Pulmonary artery endothelial cell (primary cell): ENCODE results near the gene FBXW4. TPM values are rescaled to one million over a fixed set of nuclear protein-coding genes. Genes with fewer than 3 reads are reported as not detected.
"Not testable (repeated sequence)": the region's sequence is repeated elsewhere in the genome, so short reads cannot be mapped to it uniquely, and the experiment has no call there.

Source experiments
- DNase-seq: peaks from one replicate; pipeline ENCODE4 v3.0.0-alpha.2; 2011; ENCODE audit warnings: low read depth, low spot score
- total RNA-seq: library from RNA; depleted of rRNA; stranded (reverse); fragments of >200 nt; gene quantifications from 2 replicates; pipeline ENCODE4 v1.2.3, GENCODE V29; 2014

Gene FBXW4
- total RNA-seq, 1 donor from 2014 or later: 23.3 TPM

DNA sequence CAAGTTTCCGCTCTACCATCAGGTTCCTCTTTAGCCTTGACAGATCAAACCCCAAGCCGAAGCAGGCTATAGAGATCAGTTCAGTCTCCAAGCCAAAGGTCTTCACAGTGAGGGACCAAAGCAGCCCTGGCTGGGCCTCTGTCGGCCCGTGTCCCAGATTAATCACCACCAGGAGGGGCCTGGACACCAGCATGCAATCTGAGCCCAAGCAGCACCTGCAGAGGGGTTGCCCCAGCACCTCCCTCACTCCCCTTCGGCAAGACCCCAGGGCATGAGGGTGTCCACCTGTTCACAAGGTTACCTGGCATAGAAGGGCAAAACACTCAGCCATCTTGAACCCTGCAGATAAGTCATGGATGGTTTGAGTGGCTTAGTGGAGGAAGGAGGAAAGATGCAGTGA is 36.0 kb downstream of the FBXW4 start:
- DNase-seq: no peak

GRCh38 chr10:101656890-101657289 is 38.1 kb downstream of the FBXW4 start:
- no peak for DNase-seq

DNA sequence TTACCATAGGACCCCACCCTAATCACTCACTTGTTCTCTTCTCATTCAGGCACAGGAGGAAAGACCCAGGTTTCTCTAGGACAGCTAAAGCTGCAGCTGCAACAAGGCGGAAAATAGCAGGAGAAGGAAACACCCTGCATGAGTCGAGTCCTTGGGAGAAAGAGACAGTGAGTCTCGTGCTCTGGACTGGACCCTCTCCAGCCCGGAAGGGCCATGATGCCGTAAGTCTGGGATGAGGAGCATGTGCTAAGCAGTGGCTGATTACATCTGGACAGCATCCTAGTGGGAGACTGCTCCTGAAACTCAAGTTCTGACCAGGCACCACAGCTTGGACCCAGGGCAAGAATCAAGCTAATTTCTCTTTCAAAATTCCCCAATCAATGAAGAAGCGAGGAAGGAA is 39.4 kb downstream of the FBXW4 start:
- DNase-seq: no peak

DNA sequence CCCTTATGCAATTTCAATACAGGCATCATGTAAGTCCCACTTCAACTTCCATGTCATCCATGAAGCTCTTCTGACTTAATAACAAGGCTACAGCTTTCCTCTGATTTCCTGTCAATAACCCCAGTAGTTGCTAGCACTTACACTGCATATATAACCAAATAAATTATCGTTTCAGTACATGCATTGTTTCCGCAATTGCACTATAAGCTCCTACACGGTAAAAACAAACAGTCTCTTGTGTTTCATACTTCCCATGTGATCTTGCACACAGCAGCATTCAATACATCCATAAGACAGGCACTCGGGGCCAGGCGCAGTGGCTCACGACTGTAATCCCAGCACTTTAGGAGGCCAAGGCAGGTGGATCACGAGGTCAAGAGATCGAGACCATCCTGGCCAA is 41.4 kb downstream of the FBXW4 start:
- DNase-seq: no peak

GRCh38 chr10:101651336-101651735 is 43.6 kb downstream of the FBXW4 start:
- DNase-seq: no peak

DNA sequence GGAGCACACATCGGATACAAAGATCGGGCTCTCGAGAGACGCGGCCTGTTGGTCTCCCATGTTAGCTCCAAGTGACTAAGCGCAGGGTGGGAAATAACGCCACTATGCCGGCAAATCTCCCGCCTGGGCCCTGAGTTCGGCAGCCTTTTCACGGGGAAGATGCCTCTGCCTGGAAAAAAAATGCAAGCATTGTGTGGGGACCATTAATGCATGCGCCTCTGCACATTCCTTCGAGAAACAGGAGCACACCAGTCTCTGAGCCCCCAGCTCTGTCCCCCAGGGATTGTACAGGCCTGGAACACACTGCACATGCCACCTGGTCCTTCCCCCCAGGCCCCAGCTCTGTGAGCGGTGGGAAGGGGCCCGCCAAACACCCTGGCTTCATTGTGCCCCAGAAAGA is 44.1 kb downstream of the FBXW4 start:
- DNase-seq: no peak

GRCh38 chr10:101649525-101650085 is 45.4 kb downstream of the FBXW4 start:
- DNase-seq: no peak

DNA sequence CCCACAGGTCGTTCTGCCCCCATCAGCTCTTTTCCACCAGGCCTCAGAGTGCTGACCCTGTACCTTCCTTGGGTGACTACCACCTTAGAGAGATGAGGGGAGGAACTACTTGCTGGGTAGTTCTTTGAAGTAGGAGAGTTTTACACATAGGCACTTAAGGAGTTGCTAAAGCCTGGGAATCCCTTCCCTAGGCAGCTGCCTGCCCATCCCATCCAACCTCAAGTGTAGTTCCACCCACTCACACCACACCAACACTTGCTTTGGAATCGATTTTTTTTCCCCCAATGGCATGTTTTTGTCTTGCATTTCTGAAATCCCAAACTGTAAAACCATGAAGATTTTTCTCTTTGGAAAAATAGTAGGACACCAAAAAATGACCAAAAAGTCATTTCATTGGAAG is 47.7 kb downstream of the FBXW4 start:
- no peak for DNase-seq

GRCh38 chr10:101646364-101646763 is 48.6 kb downstream of the FBXW4 start:
- no peak for DNase-seq

- DNase-seq: no peak
Observed at GRCh38 chr10:101645659-101646058, 49.3 kb downstream of the FBXW4 start.

GRCh38 chr10:101644002-101644401 is 51.0 kb downstream of the FBXW4 start:
- DNase-seq: no peak

DNA sequence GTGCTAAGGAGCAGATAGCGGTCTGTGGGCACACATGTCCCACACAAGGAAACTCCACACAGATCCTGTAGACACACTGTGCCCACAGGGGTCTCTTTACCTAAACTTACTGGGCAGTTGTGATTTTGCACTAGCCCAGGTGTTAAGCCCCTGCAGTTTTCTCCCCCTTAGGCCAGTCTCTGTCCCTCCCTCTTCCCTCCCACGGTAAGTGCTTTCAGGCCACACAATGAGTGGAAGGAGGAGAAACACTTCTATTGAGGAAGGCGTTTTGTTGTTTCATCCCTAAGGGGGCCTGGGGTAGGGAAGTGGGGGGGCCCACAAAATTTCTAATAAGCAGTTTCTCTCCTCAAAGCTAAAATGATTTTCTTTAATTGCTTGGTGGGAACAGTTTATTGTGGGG is 51.4 kb downstream of the FBXW4 start:
- no peak for DNase-seq

DNA sequence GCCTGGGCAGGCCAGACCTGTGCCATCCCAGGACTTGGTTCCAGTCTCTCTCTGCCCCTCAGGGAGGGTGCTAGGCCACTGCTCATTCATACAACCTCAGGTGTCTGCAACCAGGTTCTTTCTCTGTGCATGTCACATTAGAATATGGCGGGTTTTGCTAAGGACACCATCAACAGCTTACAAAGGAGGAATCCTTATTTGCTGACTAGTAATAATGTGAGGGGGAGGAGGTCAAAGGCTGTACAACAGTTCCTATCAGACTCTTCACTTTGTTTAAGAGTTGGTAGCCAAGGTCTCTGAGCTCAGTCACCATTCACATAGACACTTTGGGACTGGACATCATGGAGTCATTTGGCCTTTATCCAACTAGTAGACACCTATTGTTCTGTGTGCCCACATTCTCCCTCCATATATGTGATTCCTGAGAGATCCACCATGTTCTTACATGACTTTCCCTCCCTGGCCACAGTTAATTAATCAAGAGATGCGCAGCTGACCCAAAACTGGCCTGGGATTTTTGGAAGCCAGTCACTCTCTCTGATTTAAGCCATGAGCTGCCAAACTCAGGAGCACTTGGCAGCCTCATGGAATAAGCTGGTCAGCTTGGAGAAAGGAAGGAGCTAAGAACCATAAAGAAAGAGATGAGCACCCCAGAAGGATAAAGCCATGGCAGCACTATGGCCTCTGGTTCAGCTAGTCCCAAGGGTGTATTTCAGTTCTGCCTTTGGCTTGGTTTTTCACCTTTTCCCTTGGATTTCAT is 55.6 kb downstream of the FBXW4 start:
- no peak for DNase-seq

- DNase-seq: not testable (repeated sequence)
Observed at GRCh38 chr10:101633510-101633909, 61.5 kb downstream of the FBXW4 start.

DNA sequence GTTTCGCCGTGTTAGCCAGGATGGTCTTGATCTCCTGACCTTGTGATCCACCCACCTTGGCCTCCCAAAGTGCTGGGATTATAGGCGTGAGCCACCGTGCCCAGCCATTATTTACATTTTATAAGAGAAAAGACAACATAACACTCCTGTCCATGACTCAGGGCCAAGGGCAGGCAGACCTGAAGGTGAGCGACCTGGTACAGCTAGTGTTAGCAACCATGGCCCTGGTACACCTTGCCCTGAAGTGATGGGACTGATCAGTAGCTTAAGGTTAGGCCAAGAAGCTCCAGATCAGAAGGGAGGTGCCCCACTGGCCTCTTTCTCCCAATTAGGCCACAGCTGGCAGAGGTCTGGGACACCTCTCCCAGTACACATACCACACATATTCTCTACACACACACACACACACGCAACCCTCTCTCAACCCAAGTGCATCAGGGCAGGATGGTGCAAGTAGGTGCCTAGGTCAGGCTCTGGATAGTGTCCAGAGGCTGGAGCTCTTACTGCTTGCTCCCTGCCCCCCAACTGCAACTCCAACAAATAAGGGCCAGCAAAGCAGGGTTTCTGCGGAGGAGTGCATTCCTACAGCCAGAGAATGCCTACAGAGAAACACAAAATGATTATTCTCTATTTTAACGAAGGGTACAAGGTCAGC is 63.0 kb downstream of the FBXW4 start:
- no peak for DNase-seq

GRCh38 chr10:101630633-101630920 is 64.4 kb downstream of the FBXW4 start:
- no peak for DNase-seq

- DNase-seq: no peak
Observed at GRCh38 chr10:101629837-101630632, 64.9 kb downstream of the FBXW4 start.

DNA sequence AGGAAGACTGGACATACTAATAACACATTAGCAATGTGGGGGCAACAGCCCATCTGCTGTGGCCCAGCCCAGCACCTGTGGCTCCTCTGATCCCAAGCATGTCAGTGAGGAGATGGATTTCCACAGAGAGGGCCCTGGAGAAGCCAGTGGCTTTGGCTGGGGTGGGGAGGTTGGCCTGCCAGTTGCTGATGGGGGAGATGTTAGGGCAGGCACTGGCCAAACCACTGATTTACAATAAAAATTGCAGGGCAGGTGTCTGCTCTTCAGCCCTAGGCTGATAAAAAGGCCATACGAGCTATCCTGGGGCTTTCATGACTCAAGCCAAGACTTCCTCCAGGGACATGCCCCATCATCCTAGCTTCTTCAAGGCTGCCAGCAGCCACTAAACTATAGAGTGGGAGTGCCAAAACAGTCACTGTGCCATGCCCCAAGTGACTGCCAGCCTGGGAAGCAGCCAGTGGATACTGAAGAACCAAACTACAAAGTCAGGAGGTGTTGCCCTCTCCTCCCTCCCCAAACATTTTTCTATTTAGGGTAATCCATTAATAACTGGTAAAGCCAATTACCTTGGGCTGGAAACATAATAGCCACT is 69.1 kb downstream of the FBXW4 start:
- DNase-seq: no peak

DNA sequence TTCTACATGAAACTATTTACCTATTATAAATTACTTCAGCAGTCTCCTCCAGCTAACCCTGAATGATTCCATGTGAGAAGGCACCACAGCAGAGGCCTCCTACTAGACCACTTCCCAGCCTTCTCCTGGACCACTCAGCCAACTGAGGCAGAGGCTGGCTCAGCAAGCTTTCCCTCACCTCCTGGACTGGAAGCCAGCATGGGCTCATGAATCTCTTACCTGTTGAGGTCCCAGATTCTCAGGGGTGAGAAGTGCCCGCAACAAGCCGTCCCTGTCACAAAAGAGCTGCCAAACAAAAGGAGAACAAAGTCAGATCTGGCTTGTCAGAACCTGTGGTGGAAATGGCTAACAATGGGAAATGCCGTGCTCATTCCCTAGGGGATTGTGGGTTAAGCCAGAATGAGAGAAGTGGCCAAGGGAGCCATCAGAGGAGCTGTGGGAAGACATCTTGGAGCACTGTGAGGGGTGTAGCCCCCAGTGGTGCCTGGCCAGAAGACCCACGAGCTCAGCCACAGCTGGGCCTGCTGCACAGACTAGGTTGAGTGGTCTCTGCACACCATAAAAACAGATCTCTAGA is 70.4 kb downstream of the FBXW4 start:
- DNase-seq: no peak

DNA sequence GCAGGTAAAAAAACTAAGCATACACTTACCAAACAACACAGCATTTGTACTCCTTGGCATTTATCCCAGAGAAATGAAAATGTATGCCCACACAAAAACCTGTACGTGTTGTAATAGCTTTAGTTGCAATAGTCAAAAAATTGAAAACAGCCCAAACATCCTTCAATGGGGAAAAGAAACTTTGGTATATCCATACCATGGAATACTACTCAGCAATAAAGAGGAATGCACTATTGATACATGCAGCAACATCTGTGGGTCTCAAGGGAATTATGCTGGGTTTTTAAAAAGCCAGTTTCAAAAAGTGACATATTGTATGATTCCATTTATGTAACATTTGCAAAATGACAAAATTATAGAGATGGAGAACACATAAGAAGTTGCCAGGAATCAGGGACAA is 71.4 kb downstream of the FBXW4 start:
- DNase-seq: no peak

DNA sequence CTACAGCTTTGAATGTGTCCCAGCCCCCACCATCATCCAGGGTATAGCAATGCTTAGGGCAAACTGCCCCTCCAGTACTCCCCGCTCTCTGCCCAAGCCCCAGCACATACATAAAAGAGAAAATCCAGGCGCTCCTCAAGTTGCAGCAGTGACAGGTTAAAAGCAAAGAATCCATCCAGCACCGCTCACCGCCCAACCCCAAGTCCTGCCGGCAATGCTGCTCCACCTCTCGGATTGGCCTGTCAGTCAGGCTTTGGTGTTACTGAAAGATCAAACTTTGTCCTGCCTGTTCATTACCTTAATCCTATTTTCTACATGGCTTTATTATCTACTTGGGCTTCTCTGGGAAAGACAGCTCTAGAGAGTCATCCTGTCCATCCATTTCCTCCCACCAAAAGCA is 75.0 kb downstream of the FBXW4 start:
- no peak for DNase-seq

DNA sequence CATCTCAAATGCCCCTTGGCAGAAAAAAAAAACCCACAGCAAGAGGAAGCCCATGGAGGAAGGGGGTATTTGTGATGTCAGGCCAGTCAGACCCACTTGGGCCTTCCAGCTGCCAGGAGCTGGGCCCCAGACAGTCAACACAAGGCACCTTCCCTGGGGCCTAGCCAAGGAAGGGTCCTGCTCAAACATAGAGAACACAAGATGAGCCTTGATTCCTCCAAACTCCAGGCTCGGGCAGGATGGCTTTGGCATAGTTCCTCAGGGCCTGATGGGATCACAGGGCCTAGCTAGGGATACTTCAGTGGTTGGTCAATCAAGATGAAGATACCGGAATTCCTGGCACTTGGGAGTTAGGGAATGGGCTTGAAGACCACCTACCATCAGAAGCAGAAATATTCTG is 76.1 kb downstream of the FBXW4 start:
- DNase-seq: no peak
